ENCODE results near the gene ERC1.

- TF ChIP-seq CTCF (IDR thresholded peaks at IDR 0.05; ENCODE audit: low read length) (no peak), EZH2 (IDR thresholded peaks at IDR 0.05; ENCODE audit: borderline replicate concordance, low read length) (no peak)
These were observed 364.4 kb downstream of the ERC1 start for GRCh38 chr12:1355396-1355795.

Measured in OCI-LY1 (cell line).